GM12873 (cell line): Measurements from ENCODE around the gene ASRGL1.

Source experiments
- TF ChIP-seq, protein P1 (sequence below): IDR thresholded peaks from 2 replicates; pipeline ENCODE4 v1.5.1; 2012; ENCODE audit warnings: low read depth, mild to moderate bottlenecking, moderate library complexity, low read length, control low read depth; ENCODE audit not compliant: insufficient read depth; ENCODE audit errors: missing control alignments

The ASRGL1 gene

DNA sequence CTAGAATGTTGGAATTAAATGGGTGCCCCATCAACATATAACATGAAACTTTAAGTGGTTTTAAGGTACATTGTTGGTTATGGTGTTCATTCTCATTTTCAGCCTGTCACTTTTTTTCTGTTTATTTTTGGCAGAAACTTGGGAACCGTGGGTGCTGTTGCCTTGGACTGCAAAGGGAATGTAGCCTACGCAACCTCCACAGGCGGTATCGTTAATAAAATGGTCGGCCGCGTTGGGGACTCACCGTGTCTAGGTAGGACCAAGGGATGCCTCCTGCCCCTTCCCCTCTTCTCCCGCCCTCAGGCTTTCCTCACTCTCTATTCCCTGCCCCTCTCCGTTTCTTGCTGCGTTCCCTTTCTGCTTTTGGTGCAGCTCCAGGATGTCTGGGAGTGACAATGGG, 51.8 kb downstream of the ASRGL1 start:
- TF ChIP-seq, protein P1, sequence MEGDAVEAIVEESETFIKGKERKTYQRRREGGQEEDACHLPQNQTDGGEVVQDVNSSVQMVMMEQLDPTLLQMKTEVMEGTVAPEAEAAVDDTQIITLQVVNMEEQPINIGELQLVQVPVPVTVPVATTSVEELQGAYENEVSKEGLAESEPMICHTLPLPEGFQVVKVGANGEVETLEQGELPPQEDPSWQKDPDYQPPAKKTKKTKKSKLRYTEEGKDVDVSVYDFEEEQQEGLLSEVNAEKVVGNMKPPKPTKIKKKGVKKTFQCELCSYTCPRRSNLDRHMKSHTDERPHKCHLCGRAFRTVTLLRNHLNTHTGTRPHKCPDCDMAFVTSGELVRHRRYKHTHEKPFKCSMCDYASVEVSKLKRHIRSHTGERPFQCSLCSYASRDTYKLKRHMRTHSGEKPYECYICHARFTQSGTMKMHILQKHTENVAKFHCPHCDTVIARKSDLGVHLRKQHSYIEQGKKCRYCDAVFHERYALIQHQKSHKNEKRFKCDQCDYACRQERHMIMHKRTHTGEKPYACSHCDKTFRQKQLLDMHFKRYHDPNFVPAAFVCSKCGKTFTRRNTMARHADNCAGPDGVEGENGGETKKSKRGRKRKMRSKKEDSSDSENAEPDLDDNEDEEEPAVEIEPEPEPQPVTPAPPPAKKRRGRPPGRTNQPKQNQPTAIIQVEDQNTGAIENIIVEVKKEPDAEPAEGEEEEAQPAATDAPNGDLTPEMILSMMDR: no peak

DNA sequence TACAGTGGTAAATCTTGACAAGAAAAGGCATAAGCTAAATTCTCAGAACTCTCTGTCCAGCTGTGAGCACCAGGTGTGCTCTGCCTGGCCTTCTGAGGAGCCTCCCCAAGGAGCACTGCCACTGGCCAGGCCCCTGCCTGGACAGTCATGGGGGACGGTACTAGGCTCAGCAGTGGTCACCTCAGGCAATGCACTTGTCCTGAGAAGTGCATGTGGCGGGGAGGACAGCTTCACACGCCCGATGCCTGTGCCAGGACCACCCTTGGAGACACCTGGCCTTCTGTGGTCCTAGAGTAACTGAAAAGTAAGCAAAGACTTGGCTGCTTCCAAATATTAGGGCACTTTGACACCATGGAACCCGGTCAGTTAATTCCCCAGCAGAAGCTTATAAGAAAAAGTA, 53.0 kb downstream of the ASRGL1 start:
- TF ChIP-seq, protein P1: no peak

DNA sequence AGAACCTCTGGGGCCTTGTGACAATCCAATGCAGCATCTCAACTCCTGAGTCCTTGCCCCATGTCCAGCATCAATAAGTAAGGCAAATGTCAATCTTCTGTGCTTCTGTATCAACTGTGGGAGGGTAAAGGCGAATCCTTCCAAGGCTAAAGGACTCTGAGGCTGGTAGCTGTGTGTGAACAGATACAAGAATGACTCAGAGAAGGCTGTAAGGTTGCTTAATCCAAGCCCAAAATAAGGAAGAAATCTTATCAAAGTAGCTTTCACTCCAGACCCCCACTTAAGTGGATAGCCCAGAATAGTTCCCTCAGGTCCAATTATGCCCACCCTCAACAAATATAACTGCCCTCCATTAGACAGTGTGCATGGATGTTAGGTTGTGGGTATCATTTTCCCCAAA, 53.5 kb downstream of the ASRGL1 start:
- TF ChIP-seq, protein P1: no peak

DNA sequence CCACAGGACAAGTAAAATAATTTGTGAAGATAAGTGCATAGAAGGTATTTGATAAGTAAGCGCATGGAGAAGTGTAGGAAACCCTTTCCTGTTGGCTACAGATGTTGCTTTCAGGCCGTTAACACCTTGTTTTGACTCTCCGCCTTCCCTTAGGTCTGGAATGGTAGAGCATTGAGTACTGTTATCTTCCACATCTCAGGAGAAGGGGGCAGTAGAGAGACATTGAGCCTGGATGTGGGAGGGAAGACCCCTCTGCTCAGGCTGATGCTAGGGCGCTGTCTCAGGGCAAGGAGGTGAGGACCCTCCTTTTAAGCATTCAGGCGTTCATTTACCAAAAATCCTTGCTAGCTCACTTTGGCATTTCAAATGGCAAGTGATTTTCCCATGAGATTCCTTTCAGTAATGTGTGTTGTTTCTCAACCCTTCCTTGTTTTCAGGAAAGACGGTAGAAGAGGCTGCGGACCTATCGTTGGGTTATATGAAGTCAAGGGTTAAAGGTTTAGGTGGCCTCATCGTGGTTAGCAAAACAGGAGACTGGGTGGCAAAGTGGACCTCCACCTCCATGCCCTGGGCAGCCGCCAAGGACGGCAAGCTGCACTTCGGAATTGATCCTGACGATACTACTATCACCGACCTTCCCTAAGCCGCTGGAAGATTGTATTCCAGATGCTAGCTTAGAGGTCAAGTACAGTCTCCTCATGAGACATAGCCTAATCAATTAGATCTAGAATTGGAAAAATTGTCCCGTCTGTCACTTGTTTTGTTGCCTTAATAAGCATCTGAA, 54.6 kb downstream of the ASRGL1 start:
- TF ChIP-seq, protein P1: no peak

DNA sequence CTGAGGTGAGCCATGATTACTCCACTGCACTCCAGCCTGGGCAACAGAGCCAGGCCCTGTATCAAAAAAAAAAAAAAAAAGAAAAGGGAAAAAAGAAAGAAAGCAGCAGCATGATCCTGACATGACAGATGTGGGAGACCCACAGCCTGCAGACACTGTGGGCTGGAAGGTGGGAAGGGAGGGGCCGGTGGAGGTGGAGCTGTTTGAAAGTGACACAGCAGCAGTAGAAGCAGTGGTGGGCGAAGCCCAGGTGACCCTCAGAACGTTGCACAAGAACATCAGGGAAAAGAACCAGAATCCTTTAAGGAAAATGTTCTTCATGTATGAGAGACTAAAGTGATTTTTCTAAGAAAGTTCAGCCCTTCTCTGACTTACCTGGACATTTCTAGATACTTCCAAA, 55.3 kb downstream of the ASRGL1 start:
- TF ChIP-seq, protein P1: no peak

DNA sequence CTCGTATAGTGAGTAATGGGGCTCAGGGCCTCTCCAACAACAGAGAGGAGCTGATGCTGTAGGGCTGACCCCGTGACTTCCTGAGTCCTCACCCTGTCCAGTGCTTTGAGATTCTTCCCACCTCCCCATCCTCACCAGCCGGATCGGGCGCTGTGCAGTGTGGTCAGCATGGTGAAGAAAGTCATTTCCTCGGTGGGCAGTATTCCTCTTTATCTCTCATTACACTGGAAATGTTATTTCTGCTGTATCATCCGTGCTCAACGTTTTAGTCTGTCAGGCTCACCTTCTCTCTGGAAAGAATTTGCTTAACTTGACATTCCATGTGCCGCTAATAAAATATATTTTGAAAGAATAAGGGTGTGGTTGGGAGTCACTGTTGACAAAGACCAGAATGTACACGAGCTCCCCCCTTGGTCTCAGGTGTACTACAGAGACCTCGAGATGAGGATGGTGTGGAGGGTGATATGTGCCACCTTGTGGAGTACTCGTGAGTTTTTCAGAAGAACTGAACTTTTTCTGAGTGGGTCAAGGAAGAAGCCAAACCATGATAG, 55.9 kb downstream of the ASRGL1 start:
- TF ChIP-seq, protein P1: peak; percentile 53

DNA sequence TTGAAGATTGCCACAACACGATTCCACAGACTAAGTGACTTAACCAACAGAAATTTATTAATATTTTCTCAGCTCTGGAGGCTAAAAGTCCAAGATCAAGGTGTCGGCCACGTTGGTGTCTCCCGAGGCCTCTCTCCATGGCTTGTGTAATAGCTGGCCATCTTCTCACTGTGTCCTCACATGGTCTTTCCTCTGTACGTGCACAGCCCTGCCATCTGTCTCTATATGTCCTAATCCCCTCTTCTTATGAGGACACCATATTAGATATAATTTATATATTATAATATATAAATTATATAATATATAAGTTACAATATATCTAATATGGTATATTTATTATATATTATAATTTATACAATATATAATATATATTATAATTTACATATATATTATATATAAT, 56.5 kb downstream of the ASRGL1 start:
- TF ChIP-seq, protein P1: no peak
